Measurements from ENCODE around the gene NUMBL.
"Not testable (repeated sequence)": the region's sequence is repeated elsewhere in the genome, so short reads cannot be mapped to it uniquely, and the experiment has no call there.

Gene NUMBL

GRCh38 chr19:40658031-40658430 is 32.4 kb downstream of the NUMBL start:
- TF ChIP-seq, protein P1, sequence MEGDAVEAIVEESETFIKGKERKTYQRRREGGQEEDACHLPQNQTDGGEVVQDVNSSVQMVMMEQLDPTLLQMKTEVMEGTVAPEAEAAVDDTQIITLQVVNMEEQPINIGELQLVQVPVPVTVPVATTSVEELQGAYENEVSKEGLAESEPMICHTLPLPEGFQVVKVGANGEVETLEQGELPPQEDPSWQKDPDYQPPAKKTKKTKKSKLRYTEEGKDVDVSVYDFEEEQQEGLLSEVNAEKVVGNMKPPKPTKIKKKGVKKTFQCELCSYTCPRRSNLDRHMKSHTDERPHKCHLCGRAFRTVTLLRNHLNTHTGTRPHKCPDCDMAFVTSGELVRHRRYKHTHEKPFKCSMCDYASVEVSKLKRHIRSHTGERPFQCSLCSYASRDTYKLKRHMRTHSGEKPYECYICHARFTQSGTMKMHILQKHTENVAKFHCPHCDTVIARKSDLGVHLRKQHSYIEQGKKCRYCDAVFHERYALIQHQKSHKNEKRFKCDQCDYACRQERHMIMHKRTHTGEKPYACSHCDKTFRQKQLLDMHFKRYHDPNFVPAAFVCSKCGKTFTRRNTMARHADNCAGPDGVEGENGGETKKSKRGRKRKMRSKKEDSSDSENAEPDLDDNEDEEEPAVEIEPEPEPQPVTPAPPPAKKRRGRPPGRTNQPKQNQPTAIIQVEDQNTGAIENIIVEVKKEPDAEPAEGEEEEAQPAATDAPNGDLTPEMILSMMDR (conservative IDR thresholded peaks at IDR 0.05), result no peak
- H3K27ac ChIP-seq, result no peak overlapping the region

- H3K27ac ChIP-seq, result not testable (repeated sequence)
Observed at GRCh38 chr19:40655684-40656083, 34.8 kb downstream of the NUMBL start.

GRCh38 chr19:40652303-40652702 is 38.1 kb downstream of the NUMBL start:
- H3K27ac ChIP-seq, result peak overlapping the region; percentile 34

GRCh38 chr19:40650749-40651305 is 39.6 kb downstream of the NUMBL start:
- H3K27ac ChIP-seq, result peak overlapping the region; percentile 34
- TF ChIP-seq, protein P1 (conservative IDR thresholded peaks at IDR 0.05), result no peak

DNA sequence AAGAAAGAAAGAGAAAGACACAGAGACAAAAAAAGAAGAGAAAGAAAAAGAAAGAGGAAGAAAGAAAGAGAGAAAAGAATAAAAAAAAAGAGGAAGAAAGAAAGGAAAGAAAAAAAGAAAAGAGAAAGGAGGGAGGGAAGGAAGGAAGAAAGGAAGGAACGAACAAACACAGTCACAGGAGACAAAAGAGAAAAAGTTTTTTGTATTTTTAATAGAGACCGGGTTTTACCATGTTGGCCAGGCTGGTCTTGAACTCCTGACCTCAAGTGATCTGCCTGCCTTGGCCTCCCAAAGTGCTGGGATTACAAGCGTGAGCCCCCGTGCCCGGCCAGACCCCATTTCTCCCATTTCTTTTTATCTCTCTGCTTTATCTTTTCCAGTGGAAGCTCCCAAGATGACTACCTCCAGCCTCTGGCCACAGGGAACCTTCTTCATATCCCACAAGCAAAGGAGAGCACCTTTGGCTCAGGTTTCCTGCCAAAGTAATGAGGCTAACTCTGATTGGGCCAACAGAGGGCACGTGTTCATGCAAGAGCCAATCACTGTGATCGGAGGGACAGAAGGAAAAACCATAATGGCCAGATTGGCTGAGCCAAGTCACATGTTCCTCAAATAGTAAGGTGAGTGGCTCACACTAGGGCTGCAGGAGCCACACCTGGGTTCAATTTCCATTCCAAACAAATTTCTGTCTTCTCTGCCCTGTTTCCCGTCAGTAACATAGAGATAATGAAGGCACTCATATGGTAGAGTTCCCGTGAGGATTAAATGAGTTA is 40.4 kb downstream of the NUMBL start:
- H3K27ac ChIP-seq, result not testable (repeated sequence)

GRCh38 chr19:40646743-40647254 is 43.7 kb downstream of the NUMBL start:
- peak overlapping the region; percentile 79 for H3K27ac ChIP-seq
- TF ChIP-seq, protein P1 (conservative IDR thresholded peaks at IDR 0.05), result no peak

DNA sequence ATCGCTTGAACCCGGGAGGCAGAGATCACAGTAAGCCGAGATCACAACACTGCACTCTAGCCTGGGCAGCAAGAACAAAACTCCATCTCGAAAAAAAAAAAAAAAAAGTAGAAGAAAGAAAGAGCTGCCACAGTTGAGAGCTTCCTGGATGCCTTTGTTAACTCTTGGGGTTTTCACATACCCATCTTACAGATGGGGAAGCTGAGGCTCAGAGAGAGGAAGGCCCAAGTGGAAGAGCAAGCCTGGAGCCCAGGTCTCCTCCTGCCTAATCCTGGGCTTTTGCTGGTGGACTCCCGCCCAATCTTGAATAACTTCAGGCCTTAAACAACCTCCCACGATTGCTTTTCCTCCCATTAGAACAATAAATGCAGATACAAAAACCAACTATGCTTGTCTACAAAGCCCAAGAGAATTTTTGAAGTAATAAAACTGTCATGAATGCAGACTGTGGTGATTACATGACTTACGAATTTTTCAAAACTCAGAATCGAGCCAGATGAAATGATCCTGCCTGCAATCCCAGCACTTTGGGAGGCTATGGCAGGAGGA is 47.6 kb downstream of the NUMBL start:
- TF ChIP-seq, protein P1 (conservative IDR thresholded peaks at IDR 0.05), result no peak
- H3K27ac ChIP-seq, result no peak overlapping the region

- H3K27ac ChIP-seq, result no peak overlapping the region
- TF ChIP-seq, protein P1 (conservative IDR thresholded peaks at IDR 0.05), result no peak
Observed at GRCh38 chr19:40642051-40642706, 48.3 kb downstream of the NUMBL start.

- TF ChIP-seq, protein P1 (conservative IDR thresholded peaks at IDR 0.05), result no peak
Observed at GRCh38 chr19:40641281-40641680, 49.2 kb downstream of the NUMBL start.

More at GRCh38 chr19:40641281-40641680, 49.2 kb downstream of the NUMBL start:
- peak overlapping the region; percentile 29; the same call in 1 of the 2 replicates for H3K27ac ChIP-seq

Data from VCaP (cell line).